ENCODE measurements around the gene SEC14L5.

The SEC14L5 gene

DNA sequence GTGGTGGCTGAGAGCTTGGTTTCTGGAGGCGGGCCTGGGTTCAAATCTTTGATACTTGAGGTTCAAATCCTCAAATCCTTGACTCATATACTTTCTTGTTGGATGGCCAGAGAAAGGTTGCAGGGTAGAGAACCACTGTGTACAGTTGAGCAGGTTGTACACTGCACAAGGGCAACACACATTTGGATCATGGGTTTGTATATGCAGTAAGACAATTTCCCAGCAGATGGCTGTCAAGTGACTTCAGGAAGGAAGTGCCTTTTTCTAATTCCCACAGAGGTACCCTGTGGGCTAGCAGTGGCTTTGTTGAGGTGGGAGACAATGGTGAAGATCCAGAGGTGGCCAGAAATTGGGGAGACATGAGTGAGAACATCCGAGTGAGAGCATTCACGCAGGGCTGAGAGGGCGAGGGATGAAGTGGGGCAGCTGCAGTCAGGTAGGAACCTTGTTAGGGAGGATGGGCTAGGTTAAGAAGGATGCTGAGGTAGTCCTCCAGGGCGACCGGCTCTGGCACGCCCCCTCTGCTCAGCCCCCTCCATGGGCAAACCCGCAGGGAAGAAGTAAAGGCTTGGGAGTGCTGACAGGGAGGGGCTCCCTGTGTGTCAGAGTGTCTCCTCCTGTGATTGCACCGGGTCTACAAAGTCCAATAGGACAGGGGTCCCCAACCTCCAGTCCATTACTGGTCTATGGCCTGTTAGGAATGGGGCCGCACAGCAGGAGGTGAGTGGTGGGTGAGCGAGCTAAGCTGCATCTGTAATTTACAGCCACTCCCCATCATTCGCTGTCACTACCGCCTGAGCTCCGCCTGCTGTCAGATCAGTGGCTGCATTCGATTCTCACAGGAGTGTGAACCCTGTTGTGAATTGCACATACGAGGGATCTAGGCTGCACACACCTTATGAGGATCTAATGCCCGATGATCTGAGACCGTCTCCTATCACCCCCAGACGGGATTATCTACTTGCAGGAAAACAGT is 104.9 kb downstream of the SEC14L5 start:
- Histone ChIP-seq H3K9me3 (ENCODE audit: low read depth, low read length) (no peaks in the 10 kb centered on the region), H3K4me3 (no peak overlapping the region), H3K36me3 (ENCODE audit: insufficient read depth, low read length) (no peaks in the 10 kb centered on the region), H3K27ac (no peak overlapping the region), H3K9ac (ENCODE audit: insufficient read length) (no peak overlapping the region)
- TF ChIP-seq EZH2 (IDR thresholded peaks at IDR 0.05): no peak
- TF ChIP-seq POLR2AphosphoS5 (IDR thresholded peaks at IDR 0.05; ENCODE audit: borderline replicate concordance, low read depth, low read length): no peak
- no peak for TF ChIP-seq FOXP2 (optimal IDR thresholded peaks at IDR 0.05; ENCODE audit: control extremely low read depth, extremely low read length, insufficient read depth)
- no peak for DNase-seq (ENCODE audit: low read depth, low spot score)

- H3K4me3 ChIP-seq: no peak overlapping the region
- no peaks in the 10 kb centered on the region for H3K36me3 ChIP-seq (ENCODE audit: insufficient read depth, low read length)
- H3K9me3 ChIP-seq (ENCODE audit: low read depth, low read length): no peaks in the 10 kb centered on the region
- no peak overlapping the region for H3K27ac ChIP-seq
- no peak overlapping the region for H3K9ac ChIP-seq (ENCODE audit: insufficient read length)
- no peak for DNase-seq (ENCODE audit: low read depth, low spot score)
- TF ChIP-seq EZH2 (IDR thresholded peaks at IDR 0.05) (no peak), POLR2AphosphoS5 (IDR thresholded peaks at IDR 0.05; ENCODE audit: borderline replicate concordance, low read depth, low read length) (no peak), FOXP2 (optimal IDR thresholded peaks at IDR 0.05; ENCODE audit: control extremely low read depth, extremely low read length, insufficient read depth) (no peak)
Observed at GRCh38 chr16:5064915-5065314, 106.8 kb downstream of the SEC14L5 start.

- H3K9ac ChIP-seq (ENCODE audit: insufficient read length): no peak overlapping the region
- H3K36me3 ChIP-seq (ENCODE audit: insufficient read depth, low read length): no peaks in the 10 kb centered on the region
- no peaks in the 10 kb centered on the region for H3K9me3 ChIP-seq (ENCODE audit: low read depth, low read length)
- no peak for TF ChIP-seq FOXP2 (optimal IDR thresholded peaks at IDR 0.05; ENCODE audit: control extremely low read depth, extremely low read length, insufficient read depth)
- no peak for TF ChIP-seq EZH2 (IDR thresholded peaks at IDR 0.05)
- TF ChIP-seq POLR2AphosphoS5 (IDR thresholded peaks at IDR 0.05; ENCODE audit: borderline replicate concordance, low read depth, low read length): no peak
- no peak for DNase-seq (ENCODE audit: low read depth, low spot score)
- no peak overlapping the region for H3K4me3 ChIP-seq
- H3K27ac ChIP-seq: no peak overlapping the region
Observed at GRCh38 chr16:5065326-5065725, 107.2 kb downstream of the SEC14L5 start.

DNA sequence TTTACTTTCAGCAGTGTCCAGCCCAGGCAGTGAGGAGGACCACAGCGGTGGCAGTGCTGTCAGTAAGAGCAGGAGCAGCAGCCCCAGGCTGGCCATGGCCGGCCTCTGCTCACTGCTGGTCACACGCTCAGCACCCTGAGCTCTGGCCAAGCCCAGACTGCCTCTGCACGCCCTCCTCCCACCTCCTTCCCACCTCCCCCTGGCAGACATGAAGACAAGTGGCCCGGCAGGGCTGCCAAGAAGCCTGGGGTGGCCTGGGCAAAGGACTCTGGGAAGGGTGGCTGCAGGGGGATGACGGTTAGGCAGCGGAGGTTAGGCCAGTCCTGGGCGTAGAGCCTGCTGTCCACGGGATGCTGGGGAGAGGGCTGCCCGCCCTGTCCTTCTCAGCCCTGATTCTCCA is 107.7 kb downstream of the SEC14L5 start, which contains the start of gene C16orf89:
C16orf89 (minus strand) TSS at position 144 of the 400 bp plus-strand sequence; CDS start at position 96, 48 bp downstream.
- TF ChIP-seq EZH2 (IDR thresholded peaks at IDR 0.05) (no peak), FOXP2 (optimal IDR thresholded peaks at IDR 0.05; ENCODE audit: control extremely low read depth, extremely low read length, insufficient read depth) (no peak), POLR2AphosphoS5 (IDR thresholded peaks at IDR 0.05; ENCODE audit: borderline replicate concordance, low read depth, low read length) (no peak)
- Histone ChIP-seq H3K36me3 (ENCODE audit: insufficient read depth, low read length) (no peaks in the 10 kb centered on the region), H3K4me3 (no peak within 1 kb of the TSS), H3K27ac (no peak within 1 kb of the TSS), H3K9ac (ENCODE audit: insufficient read length) (no peak within 1 kb of the TSS), H3K9me3 (ENCODE audit: low read depth, low read length) (no peaks in the 10 kb centered on the region)
- DNase-seq (ENCODE audit: low read depth, low spot score): no peak

DNA sequence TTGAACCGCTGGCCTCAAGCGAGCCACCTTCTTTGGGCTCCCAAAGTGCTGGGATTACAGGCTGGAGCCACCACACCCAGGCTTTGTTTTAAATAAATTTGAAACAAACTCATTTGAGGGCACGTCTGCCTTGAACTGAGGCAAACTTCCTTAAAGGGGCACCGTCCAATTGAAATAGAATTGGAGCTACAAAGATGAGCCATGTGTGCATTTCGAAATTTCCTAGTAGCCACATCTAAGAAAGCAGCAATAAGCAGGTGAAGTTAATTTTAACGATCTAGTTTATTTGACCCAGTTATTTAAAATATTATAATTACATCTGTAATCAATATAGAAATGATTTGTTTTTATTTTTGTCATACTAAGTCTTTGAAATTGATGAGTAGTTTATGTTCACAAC is 108.4 kb downstream of the SEC14L5 start:
- TF ChIP-seq EZH2 (IDR thresholded peaks at IDR 0.05) (no peak), FOXP2 (optimal IDR thresholded peaks at IDR 0.05; ENCODE audit: control extremely low read depth, extremely low read length, insufficient read depth) (no peak)
- Histone ChIP-seq H3K4me3 (no peak overlapping the region), H3K9ac (ENCODE audit: insufficient read length) (no peak overlapping the region), H3K27ac (no peak overlapping the region), H3K36me3 (ENCODE audit: insufficient read depth, low read length) (no peaks in the 10 kb centered on the region), H3K9me3 (ENCODE audit: low read depth, low read length) (no peaks in the 10 kb centered on the region)
- no peak for DNase-seq (ENCODE audit: low read depth, low spot score)

Data from SK-N-MC (cell line).